B cell (primary cell): ENCODE data around the gene FOXN1.

Experiments used
- CTCF ChIP-seq: fragments of 200-600 bp; IDR thresholded peaks from one replicate; pipeline ENCODE4 v1.8.0; 2022; ENCODE audit warnings: antibody characterized with exemption, mild to moderate bottlenecking
- EZH2 ChIP-seq: IDR thresholded peaks from 2 replicates; pipeline ENCODE4 v1.6.1; 2012; ENCODE audit warnings: borderline replicate concordance, low read depth, mild to moderate bottlenecking, moderate library complexity, low read length; ENCODE audit not compliant: insufficient read depth, poor library complexity, severe bottlenecking

- TF ChIP-seq CTCF (no peak), EZH2 (no peak)
Measured at GRCh38 chr17:28579526-28579925, 73.4 kb downstream of the FOXN1 start.
